ENCODE measurements around the gene PGF. TPM values are rescaled to one million over a fixed set of nuclear protein-coding genes. Genes with fewer than 3 reads are reported as not detected.
A peak's percentile ranks its signal among the peaks of the same experiment; 100 is the strongest.

Gene PGF
- total RNA-seq, 1 donor from 2014 or later = 12.4 TPM

GRCh38 chr14:74948228-74949175, 6.9 kb downstream of the PGF start:
- intact Hi-C loops (cut with DNase I) = loop anchor here (10.0 kb wide), 1 partner anchor 136 kb away; no protein-coding TSS in a partner anchor
- DNase-seq (ENCODE audit: low spot score) (no peak), ATAC-seq (no peak)

DNA sequence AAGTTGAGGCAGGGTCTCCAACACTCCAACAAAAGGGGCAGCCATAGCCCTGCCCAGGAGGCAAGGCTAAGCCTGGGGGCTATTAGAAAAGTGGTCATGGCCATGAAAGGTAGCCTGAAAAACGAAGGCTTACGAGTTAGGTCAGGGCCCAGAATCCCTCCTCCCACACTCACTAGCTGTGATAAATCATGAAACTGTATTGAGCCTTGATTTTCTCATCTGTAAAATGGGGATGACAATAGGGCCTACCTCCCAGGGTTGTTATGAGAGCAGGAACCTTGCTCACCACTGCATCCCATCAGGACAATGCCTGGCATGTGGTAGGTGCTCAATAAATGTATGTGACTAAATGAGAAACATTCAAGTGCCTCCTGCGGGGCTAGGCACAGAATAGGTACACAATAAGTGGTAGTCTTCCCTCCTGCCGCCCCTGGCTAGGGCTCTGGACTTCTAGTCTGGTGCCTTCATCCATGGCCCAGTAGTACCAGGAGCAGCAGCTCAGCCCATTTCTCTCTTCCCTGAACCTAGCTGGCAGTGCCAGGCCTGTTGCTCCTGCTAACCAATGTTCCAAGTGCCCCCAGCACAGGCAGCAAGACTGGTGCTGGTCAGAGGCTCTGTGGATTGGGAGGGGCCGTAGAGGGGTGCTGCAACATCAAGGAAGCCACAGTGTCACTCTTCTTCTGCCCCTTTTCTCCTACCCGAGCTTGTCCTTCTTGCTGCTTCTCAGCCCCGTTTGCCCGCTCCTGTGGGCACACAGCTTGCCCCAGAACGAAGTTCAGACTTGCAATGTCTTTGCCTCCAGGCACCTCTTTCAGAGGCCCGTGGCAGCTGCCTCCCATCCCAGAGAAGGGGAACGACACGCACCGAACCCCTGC, 7.8 kb downstream of the PGF start:
- no peak for DNase-seq (ENCODE audit: low spot score)
- no peak for ATAC-seq
- intact Hi-C loops (cut with DNase I) = loop anchor here (10.0 kb wide), 1 partner anchor 137 kb away; no protein-coding TSS in a partner anchor

GRCh38 chr14:74946659-74947281, 8.6 kb downstream of the PGF start:
- peak; percentile 72 for ATAC-seq
- intact Hi-C loops (cut with DNase I) = loop anchor here (10.0 kb wide), 1 partner anchor 138 kb away; no protein-coding TSS in a partner anchor
- DNase-seq (ENCODE audit: low spot score) = no peak

DNA sequence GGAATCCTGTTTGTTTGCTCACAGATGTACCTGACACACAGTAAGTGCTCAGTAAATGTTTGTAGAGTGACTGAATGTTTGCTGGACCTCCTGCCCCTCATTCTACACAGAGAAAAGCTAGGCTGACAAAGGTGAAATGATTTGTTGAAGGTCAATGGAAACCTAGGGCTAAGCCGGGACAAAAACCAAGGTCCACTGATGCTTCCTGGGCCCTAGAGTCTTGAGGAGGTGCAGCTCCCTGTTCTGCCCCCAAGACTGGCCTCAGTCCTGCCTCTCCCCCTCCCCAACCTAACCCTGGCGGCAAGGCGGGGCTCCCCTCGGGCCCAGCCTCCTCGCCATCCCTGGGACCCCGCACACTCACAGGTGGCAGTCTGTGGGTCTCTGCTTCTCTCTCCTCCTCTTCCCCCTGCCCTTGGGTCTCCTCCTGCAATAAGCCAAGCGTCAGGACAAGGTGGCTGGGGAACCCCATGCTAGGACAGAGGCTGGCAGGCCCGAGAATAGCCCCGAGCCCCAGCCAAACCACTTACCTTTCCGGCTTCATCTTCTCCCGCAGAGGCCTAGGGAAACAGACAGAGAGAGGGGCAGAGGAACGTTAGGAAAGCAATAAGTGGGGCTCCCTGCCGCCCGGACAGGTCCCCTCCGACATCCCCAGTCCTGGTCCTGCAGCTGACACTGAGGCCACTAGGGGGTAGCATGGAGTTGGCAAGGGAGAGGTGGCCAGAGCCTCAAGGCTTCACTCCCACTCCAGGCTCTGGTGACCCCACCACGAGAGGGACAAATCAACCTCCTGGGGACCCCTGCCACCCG, 9.3 kb downstream of the PGF start:
- peak; percentile 89 for ATAC-seq
- intact Hi-C loops (cut with DNase I) = loop anchor here (10.0 kb wide), 1 partner anchor 139 kb away; no protein-coding TSS in a partner anchor
- peak; percentile 90 for DNase-seq (ENCODE audit: low spot score)

- intact Hi-C loops (cut with DNase I) = loop anchor here (10.0 kb wide), 1 partner anchor 139 kb away; no protein-coding TSS in a partner anchor
- ATAC-seq = no peak
- DNase-seq (ENCODE audit: low spot score) = no peak
Observed at GRCh38 chr14:74945261-74945851, 10.0 kb downstream of the PGF start.

- DNase-seq (ENCODE audit: low spot score) = no peak
- no peak for ATAC-seq
- intact Hi-C loops (cut with DNase I) = loop anchor here (10.0 kb wide), 1 partner anchor 142 kb away; no protein-coding TSS in a partner anchor
Observed at GRCh38 chr14:74942608-74943007, 12.8 kb downstream of the PGF start.

GRCh38 chr14:74942181-74942580, 13.2 kb downstream of the PGF start:
- no peak for DNase-seq (ENCODE audit: low spot score)
- intact Hi-C loops (cut with DNase I) = loop anchor here (10.0 kb wide), 1 partner anchor 143 kb away; no protein-coding TSS in a partner anchor
- no peak for ATAC-seq

- ATAC-seq (peak; percentile 19), DNase-seq (ENCODE audit: low spot score) (no peak)
- intact Hi-C loops (cut with DNase I) = loop anchor here (10.0 kb wide), 1 partner anchor 143 kb away; no protein-coding TSS in a partner anchor
Observed at GRCh38 chr14:74941676-74942097, 13.7 kb downstream of the PGF start.

DNA sequence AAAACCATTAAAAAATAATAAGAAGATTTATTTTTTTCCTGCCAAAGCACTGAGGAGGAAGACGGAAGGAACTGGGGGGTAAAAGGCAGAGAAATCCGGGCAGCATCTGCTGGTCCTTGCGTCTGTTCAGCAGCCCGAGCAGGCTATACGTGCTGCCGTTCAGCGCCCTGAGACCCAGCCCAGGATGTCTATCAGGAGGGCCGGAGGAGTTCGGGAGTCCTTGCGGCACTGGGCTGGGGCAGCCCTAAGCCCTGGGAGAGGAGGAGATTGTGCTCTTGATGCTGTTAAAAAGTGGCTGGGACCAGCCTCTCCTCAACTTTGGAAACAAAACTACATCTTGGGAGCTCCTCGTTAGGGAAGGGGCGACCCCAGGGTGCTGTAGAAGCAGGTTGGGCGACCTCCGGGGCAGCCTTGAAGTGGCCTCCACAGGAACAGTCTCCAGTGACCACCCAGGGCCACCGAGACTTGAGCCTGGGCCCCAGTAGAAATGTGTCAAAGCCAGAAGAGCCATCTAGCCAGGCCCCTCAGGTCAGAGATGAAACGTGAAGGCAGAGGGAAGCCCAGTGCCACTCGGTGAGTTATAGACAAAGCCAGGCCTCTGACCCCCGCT, 14.3 kb downstream of the PGF start:
- ATAC-seq (no peak), DNase-seq (ENCODE audit: low spot score) (no peak)
- intact Hi-C loops (cut with DNase I) = loop anchor here (10.0 kb wide), 1 partner anchor 144 kb away; no protein-coding TSS in a partner anchor

DNA sequence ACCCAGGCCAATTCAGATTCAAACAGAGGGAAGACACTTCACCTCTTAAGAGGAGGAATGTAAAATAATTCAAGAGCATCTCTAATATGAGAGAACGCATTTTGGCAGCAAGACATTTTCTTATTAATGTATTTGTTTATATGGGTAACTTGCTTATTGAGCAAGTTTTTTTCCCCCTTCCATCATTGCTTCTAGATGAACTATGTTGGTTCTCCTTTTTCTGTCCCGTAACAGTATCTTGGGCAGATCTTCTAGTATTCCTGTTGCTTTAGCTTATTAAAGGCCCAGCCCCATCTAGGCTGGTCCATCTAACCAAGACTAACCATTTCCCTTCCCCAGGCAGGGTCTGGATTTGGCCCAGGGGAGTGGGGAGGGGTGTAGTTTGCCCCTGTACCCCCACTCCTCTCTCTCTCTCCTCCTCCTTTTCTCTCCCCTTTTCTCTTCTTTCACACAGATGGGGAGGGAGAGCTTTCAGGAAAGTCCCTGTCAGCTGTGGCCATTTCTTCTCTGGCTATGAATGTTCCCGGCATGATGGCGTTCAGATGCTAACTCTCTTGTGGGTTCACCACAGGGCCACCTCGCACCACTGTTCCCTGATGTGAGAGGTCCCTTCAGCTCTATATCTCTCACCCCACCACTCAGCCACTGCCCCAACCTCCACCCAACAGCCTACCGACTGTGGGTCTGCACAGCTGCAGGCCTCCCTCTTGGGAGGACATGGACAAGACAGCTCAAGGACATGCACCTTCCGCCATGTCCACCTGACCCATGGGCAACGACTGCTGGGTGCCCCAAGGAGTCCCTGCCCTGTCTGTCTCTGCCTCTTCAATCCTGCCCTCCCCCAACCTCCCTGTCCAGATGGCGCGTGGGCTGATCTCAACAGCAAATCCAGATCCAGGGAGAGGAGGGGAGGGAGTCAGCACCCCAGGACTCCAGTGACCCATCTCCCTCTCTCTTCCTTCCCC, 16.6 kb downstream of the PGF start:
- ATAC-seq (no peak), DNase-seq (ENCODE audit: low spot score) (no peak)
- intact Hi-C loops (cut with DNase I) = no loop called here

DNA sequence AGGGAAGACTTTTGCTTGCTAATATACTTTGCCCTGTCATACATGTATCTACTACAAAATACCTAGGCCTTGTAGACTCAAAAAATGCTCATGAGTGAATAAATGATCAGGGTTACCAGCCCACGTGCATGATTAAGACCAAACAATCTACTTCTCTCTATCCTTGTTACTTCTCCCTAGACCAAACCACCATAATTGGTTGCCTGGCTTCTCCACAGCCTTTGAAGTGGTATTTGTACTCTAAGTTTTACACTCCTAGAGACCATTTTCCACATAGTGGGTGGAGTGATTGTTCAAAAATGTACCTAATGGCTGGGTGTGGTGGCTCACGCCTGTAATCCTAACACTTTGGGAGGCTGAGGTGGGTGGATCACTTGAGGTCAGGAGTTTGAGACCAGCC, 18.2 kb downstream of the PGF start:
- intact Hi-C loops (cut with DNase I) = no loop called here

DNA sequence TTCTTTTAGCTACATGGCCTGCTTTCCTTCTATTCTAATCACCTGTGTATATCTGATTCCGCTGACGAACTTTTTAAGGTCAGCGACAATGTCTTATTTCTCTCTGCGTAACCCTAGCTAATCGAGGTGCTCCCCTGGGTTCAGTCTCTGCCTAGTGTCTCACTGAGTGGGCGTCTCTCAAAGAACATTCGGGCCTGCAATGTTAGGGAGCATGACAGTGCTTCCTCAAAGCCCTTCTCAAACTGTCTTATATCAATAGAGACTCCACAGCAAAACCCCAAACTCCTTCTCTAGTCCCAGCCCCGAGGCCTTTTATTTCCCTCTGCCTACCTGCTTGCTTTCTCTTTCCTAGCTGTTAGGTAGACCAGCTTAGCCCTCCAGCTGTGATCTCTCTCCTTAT, 18.7 kb downstream of the PGF start:
- DNase-seq (ENCODE audit: low spot score) (no peak), ATAC-seq (no peak)
- intact Hi-C loops (cut with DNase I) = no loop called here

More for the DNA sequence above, 18.2 kb downstream of the PGF start:
- DNase-seq (ENCODE audit: low spot score) (no peak), ATAC-seq (no peak)

GRCh38 chr14:74936151-74936550, 19.2 kb downstream of the PGF start:
- intact Hi-C loops (cut with DNase I) = no loop called here
- ATAC-seq = no peak
- no peak for DNase-seq (ENCODE audit: low spot score)

GRCh38 chr14:74935360-74935680, 20.1 kb downstream of the PGF start:
- intact Hi-C loops (cut with DNase I) = no loop called here
- DNase-seq (ENCODE audit: low spot score) (no peak), ATAC-seq (no peak)

DNA sequence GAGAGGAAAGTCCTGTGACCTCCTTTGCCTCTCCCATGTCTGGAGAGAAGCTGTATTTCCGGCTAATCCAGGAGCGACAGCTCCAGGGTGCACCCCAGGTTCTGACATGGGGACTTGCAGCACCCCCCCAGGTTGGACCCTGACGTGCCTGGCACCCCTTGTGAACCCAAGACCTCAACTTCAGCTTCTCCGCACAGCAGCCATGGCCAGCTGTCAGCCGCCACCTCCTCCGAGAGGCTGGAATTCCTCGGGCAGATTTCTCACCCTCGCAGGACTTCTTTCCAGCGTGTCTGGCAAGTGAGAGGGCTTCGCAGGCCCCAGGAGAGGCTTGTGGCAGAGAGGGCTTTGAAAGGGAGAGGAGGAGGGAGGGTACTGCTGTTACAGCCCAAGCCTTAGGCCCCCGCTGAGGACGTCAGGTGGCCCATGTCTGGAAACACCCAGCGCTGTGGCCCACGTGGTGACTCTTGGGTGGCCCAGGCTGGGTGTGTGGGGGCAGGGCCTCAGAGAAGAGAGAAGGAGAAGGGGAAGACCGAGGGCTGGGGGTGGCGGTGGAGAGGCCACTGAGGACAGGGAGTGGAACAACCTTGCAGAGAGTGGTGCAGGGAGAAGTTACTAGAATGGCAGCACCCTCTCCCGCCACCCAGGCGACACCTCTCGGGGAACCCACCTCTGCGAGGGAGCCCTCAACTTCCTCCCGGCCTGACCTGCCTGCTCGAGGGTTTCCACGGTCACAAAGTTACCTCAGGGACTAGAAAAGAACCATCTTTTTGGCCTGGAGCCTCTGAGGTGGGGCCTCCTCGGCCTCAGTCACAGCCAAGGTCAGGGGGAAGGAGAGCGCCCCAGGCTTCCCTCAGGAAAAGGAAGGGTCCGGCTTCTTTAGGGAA, 20.7 kb downstream of the PGF start:
- intact Hi-C loops (cut with DNase I) = no loop called here
- ATAC-seq = peak; percentile 76
- DNase-seq (ENCODE audit: low spot score) = no peak

Data from sciatic nerve (tissue), 2 donors.